ENCODE measurements around the gene GNG2.

DNA sequence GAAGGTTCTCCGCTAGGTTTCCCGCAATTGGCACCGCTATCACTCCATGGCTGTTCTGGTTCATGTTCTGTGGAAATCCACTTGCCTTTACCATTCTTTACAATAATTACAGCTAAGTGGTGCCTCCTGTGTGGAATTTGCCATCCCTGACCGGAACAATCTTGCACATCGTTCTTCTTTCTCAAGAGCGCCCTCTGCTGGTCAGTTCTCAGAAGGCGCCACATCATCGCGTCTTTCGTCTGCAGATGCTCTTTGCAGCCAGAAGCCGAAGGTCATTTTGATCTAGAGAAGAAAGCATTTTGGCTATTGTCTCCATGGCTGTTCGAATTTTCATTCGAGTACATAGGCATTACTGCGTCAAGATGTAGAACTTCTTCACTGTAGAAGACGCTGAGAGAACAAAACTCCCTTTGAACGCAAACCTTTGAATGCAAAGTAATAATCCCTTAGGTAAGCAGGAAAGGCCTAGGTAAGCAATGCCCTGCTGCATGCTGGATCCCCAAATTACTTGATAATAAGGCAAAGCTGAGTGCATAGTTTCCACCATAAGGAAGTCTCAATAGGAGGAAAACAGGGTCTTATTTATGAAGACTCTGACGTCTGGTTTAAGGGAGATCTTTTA, 118.8 kb downstream of the GNG2 start:
- TF ChIP-seq, protein P1, sequence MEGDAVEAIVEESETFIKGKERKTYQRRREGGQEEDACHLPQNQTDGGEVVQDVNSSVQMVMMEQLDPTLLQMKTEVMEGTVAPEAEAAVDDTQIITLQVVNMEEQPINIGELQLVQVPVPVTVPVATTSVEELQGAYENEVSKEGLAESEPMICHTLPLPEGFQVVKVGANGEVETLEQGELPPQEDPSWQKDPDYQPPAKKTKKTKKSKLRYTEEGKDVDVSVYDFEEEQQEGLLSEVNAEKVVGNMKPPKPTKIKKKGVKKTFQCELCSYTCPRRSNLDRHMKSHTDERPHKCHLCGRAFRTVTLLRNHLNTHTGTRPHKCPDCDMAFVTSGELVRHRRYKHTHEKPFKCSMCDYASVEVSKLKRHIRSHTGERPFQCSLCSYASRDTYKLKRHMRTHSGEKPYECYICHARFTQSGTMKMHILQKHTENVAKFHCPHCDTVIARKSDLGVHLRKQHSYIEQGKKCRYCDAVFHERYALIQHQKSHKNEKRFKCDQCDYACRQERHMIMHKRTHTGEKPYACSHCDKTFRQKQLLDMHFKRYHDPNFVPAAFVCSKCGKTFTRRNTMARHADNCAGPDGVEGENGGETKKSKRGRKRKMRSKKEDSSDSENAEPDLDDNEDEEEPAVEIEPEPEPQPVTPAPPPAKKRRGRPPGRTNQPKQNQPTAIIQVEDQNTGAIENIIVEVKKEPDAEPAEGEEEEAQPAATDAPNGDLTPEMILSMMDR (IDR thresholded peaks at IDR 0.05), result peak; percentile 98
- no peak for TF ChIP-seq EZH2phosphoT487 (IDR thresholded peaks at IDR 0.05)
- TF ChIP-seq EZH2 (IDR thresholded peaks at IDR 0.05), result no peak

All from neural progenitor cell (in vitro differentiated cells).